Measurements from ENCODE around the gene PGBD2.
"Not testable (repeated sequence)": the region's sequence is repeated elsewhere in the genome, so short reads cannot be mapped to it uniquely, and the experiment has no call there.

The PGBD2 gene

DNA sequence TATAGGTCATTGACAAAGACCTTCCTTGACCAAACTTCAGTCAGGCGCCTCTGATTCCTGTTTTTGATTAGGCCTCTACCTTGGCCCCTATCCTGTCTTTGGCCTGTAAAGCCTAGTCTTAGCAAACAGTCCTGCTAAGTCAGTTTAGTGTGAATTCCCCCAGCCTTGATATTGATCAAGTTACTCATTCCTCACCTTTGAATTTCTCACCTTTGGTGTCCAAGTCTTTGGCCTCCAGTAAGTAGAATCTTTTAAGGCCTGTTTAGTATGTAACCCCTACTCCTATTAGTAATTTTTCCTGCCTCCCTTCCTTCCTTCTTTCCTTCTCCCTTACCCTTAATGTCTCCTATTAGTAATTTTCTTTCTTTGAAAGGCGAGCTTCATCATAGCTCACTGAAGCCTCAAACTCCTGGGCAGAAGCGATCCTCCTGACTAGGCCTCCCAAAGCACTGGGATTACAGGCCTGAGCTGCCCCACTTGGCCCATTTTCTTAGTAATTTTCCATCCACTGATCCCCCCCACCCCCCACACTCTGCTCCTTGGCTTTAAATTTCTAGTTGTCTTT, 34.1 kb upstream of the PGBD2 start:
- Histone ChIP-seq H3K27ac (peak overlapping the region; percentile 87), H3K4me3 (ENCODE audit: low read depth, low read length) (peak overlapping the region; percentile 78), H3K36me3 (no peaks in the 10 kb centered on the region), H3K27me3 (ENCODE audit: insufficient read depth, low read depth, severe bottlenecking) (no peaks in the 10 kb centered on the region), H3K9me3 (ENCODE audit: severe bottlenecking) (no peaks in the 10 kb centered on the region)
- DNase-seq = peak; percentile 23
- TF ChIP-seq, protein P1, sequence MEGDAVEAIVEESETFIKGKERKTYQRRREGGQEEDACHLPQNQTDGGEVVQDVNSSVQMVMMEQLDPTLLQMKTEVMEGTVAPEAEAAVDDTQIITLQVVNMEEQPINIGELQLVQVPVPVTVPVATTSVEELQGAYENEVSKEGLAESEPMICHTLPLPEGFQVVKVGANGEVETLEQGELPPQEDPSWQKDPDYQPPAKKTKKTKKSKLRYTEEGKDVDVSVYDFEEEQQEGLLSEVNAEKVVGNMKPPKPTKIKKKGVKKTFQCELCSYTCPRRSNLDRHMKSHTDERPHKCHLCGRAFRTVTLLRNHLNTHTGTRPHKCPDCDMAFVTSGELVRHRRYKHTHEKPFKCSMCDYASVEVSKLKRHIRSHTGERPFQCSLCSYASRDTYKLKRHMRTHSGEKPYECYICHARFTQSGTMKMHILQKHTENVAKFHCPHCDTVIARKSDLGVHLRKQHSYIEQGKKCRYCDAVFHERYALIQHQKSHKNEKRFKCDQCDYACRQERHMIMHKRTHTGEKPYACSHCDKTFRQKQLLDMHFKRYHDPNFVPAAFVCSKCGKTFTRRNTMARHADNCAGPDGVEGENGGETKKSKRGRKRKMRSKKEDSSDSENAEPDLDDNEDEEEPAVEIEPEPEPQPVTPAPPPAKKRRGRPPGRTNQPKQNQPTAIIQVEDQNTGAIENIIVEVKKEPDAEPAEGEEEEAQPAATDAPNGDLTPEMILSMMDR (IDR thresholded peaks at IDR 0.05; ENCODE audit: low read depth, low read length) = no peak

DNA sequence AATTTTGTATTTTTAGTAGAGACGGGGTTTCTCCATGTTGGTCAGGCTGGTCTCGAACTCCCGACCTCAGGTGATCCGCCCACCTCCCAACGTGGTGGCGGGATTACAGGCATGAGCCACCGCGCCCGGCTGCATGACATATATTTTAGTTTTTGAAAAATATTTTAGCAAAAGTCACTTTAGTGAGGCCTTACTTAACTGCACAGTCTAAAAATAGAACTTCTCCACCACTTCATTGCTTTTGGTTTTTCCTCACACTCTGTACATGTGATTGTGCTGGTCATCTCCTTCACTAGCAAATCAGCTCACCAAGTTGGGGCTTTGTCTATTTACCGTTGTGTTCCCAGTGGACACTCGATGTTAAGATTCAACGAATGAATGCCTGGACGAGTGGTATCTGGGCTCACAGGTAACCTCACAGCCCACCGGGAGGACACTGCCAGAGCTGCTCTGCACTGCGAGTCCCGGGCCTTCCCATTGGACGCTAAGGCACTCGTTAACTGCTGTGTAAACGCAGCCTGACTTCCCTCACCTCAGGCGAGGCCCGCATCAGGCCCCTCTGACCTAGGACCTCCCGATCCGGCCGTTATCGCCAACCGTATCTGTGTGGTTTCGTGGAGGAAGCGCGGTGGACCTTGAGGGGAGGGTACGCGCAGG, 33.2 kb upstream of the PGBD2 start:
- DNase-seq = peak; percentile 84
- Histone ChIP-seq H3K27me3 (ENCODE audit: insufficient read depth, low read depth, severe bottlenecking) (no peaks in the 10 kb centered on the region), H3K9me3 (ENCODE audit: severe bottlenecking) (no peaks in the 10 kb centered on the region), H3K27ac (peak overlapping the region; percentile 87), H3K4me3 (ENCODE audit: low read depth, low read length) (peak overlapping the region; percentile 78), H3K36me3 (no peaks in the 10 kb centered on the region)
- TF ChIP-seq, protein P1 (IDR thresholded peaks at IDR 0.05; ENCODE audit: low read depth, low read length) = no peak

DNA sequence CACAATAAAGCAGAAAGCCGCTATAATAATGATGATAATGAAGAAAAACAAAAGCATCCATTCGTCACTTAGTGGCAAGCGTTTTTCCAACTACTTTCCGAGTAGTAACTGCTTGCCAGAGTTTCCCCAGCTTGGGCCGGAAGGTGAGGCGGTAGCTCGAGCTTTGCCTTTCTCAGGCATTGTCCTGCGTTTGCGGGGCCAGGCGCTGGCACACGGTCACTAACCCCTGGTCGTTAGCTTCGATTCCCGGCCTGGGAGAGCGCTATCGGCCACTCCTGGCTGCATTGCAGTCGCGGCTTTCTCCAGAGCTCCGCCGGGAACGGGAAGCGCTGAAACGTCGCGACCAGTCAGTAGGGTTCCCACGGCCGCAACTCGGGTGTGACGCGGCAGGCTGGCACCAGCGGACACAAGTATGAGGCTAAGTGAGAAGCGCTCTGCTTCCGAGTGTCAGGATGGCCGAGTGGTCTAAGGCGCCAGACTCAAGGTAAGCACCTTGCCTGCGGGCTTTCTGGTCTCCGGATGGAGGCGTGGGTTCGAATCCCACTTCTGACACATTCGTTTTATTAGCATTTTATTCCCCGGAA, 32.5 kb upstream of the PGBD2 start:
- no peaks in the 10 kb centered on the region for H3K9me3 ChIP-seq (ENCODE audit: severe bottlenecking)
- peak overlapping the region; percentile 78 for H3K4me3 ChIP-seq (ENCODE audit: low read depth, low read length)
- no peaks in the 10 kb centered on the region for H3K27me3 ChIP-seq (ENCODE audit: insufficient read depth, low read depth, severe bottlenecking)
- H3K36me3 ChIP-seq = no peaks in the 10 kb centered on the region
- peak; percentile 98 for DNase-seq
- TF ChIP-seq, protein P1 (IDR thresholded peaks at IDR 0.05; ENCODE audit: low read depth, low read length) = 0 out of 2 replicates have a peak, but pooled peaks have one; percentile 4
- peak overlapping the region; percentile 87 for H3K27ac ChIP-seq

DNA sequence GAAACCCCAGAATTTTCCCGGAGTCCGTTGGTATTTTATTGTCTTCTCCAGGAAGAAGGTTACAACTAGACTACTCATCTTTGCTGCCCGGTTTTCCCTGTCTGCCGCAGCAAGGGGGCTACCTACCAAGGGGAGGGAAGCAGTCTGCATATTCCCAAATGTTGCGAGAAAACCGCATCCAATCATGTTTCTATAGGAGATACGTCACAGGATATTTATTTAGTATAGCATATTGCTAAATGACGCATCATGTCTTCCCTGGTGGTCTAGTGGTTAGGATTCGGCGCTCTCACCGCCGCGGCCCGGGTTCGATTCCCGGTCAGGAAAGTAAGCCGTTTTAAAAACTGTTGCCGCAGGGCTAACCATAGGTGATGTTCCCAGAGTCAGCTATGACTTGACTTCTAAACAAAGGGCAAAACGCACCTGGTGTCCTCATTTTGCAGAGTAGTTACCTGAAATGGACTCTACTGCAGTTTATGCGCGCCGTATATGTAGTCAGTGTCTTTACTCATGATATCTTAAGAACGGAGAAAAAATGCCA, 32.0 kb upstream of the PGBD2 start:
- TF ChIP-seq, protein P1 (IDR thresholded peaks at IDR 0.05; ENCODE audit: low read depth, low read length) = no peak
- peak overlapping the region; percentile 78 for H3K4me3 ChIP-seq (ENCODE audit: low read depth, low read length)
- H3K27ac ChIP-seq = peak overlapping the region; percentile 87
- peak; percentile 86 for DNase-seq
- H3K27me3 ChIP-seq (ENCODE audit: insufficient read depth, low read depth, severe bottlenecking) = no peaks in the 10 kb centered on the region
- no peaks in the 10 kb centered on the region for H3K9me3 ChIP-seq (ENCODE audit: severe bottlenecking)
- no peaks in the 10 kb centered on the region for H3K36me3 ChIP-seq

DNA sequence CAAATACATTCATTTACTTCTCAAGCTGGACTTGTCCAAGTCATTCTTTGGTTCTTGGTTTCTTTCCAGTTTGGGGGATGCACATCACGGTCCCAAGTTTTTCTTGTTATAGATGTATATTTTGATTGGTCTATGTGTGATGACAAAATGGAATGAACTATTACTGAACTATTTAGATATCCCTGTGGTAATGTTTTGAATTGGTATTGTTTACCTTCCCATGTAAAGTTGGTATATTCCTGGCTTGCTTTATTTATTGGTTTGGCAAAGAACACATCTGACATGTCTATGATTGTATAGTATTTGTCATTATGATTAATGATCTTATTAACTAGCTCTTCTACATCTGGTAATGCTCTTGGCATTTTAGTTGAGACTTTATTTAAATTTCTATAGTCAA, 24.8 kb upstream of the PGBD2 start:
- TF ChIP-seq, protein P1 (IDR thresholded peaks at IDR 0.05; ENCODE audit: low read depth, low read length) = no peak
- Histone ChIP-seq H3K4me3 (ENCODE audit: low read depth, low read length) (no peak overlapping the region), H3K27ac (no peak overlapping the region), H3K9me3 (ENCODE audit: severe bottlenecking) (peaks cover 2% of the 10 kb centered on the region), H3K36me3 (no peaks in the 10 kb centered on the region), H3K27me3 (ENCODE audit: insufficient read depth, low read depth, severe bottlenecking) (no peaks in the 10 kb centered on the region)
- no peak for DNase-seq

DNA sequence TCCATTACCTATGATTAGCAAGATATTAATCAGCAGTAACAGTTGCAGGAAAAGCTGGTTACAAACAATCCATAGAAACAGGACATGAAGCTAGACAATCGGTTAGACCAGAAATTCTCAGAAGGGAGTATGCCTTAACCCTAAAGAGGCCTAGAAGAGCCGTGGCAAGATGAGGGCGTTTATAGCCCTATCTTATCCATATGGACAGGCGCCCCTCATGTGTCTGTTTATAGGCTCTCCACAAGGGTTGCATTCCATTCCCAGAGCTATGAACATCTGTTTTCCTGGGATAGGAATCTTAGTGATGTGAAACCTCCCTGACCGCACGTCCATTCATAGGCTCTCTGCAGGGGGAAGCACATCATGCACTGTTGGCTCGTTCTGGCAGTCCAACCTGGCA, 23.6 kb upstream of the PGBD2 start:
- H3K9me3 ChIP-seq (ENCODE audit: severe bottlenecking); H3K27ac ChIP-seq; H3K36me3 ChIP-seq; H3K4me3 ChIP-seq (ENCODE audit: low read depth, low read length); H3K27me3 ChIP-seq (ENCODE audit: insufficient read depth, low read depth, severe bottlenecking); DNase-seq: not testable (repeated sequence)

Measured in WERI-Rb-1 (cell line).